ENCODE results near the gene NHLRC2.

The NHLRC2 gene

GRCh38 chr10:113908236-113908635 is 53.8 kb downstream of the NHLRC2 start:
- DNase-seq (ENCODE audit: extremely low read depth in 1 of 2, low read depth in 1 of 2), result no peak

- DNase-seq (ENCODE audit: extremely low read depth in 1 of 2, low read depth in 1 of 2), result no peak
Observed at GRCh38 chr10:113911113-113911512, 56.7 kb downstream of the NHLRC2 start.

GRCh38 chr10:113911839-113912238 is 57.4 kb downstream of the NHLRC2 start:
- DNase-seq (ENCODE audit: extremely low read depth in 1 of 2, low read depth in 1 of 2), result no peak

GRCh38 chr10:113912582-113912981 is 58.1 kb downstream of the NHLRC2 start:
- no peak for DNase-seq (ENCODE audit: extremely low read depth in 1 of 2, low read depth in 1 of 2)

GRCh38 chr10:113914956-113915355 is 60.5 kb downstream of the NHLRC2 start:
- no peak for DNase-seq (ENCODE audit: extremely low read depth in 1 of 2, low read depth in 1 of 2)

- DNase-seq (ENCODE audit: extremely low read depth in 1 of 2, low read depth in 1 of 2), result no peak
Observed at GRCh38 chr10:113915540-113915939, 61.1 kb downstream of the NHLRC2 start.

GRCh38 chr10:113916053-113916452 is 61.6 kb downstream of the NHLRC2 start:
- DNase-seq (ENCODE audit: extremely low read depth in 1 of 2, low read depth in 1 of 2), result no peak

GRCh38 chr10:113917636-113918035 is 63.2 kb downstream of the NHLRC2 start:
- no peak for DNase-seq (ENCODE audit: extremely low read depth in 1 of 2, low read depth in 1 of 2)

- DNase-seq (ENCODE audit: extremely low read depth in 1 of 2, low read depth in 1 of 2), result no peak
Observed at GRCh38 chr10:113920114-113920513, 65.7 kb downstream of the NHLRC2 start.

GRCh38 chr10:113920875-113921274 is 66.4 kb downstream of the NHLRC2 start:
- DNase-seq (ENCODE audit: extremely low read depth in 1 of 2, low read depth in 1 of 2), result no peak

GRCh38 chr10:113921561-113922370 is 67.3 kb downstream of the NHLRC2 start:
- DNase-seq (ENCODE audit: extremely low read depth in 1 of 2, low read depth in 1 of 2), result no peak

GRCh38 chr10:113922787-113923570 is 68.5 kb downstream of the NHLRC2 start:
- no peak for DNase-seq (ENCODE audit: extremely low read depth in 1 of 2, low read depth in 1 of 2)

GRCh38 chr10:113924186-113924585 is 69.7 kb downstream of the NHLRC2 start:
- no peak for DNase-seq (ENCODE audit: extremely low read depth in 1 of 2, low read depth in 1 of 2)

- DNase-seq (ENCODE audit: extremely low read depth in 1 of 2, low read depth in 1 of 2), result no peak
Observed at GRCh38 chr10:113924664-113925063, 70.2 kb downstream of the NHLRC2 start.

- no peak for DNase-seq (ENCODE audit: extremely low read depth in 1 of 2, low read depth in 1 of 2)
Observed at GRCh38 chr10:113927440-113927839, 73.0 kb downstream of the NHLRC2 start.

- DNase-seq (ENCODE audit: extremely low read depth in 1 of 2, low read depth in 1 of 2), result no peak
Observed at GRCh38 chr10:113928830-113929229, 74.4 kb downstream of the NHLRC2 start.

- no peak for DNase-seq (ENCODE audit: extremely low read depth in 1 of 2, low read depth in 1 of 2)
Observed at GRCh38 chr10:113929522-113929921, 75.1 kb downstream of the NHLRC2 start.

GRCh38 chr10:113930482-113931057 is 76.1 kb downstream of the NHLRC2 start:
- no peak for DNase-seq (ENCODE audit: extremely low read depth in 1 of 2, low read depth in 1 of 2)

GRCh38 chr10:113932854-113933253 is 78.4 kb downstream of the NHLRC2 start:
- DNase-seq (ENCODE audit: extremely low read depth in 1 of 2, low read depth in 1 of 2), result no peak

- DNase-seq (ENCODE audit: extremely low read depth in 1 of 2, low read depth in 1 of 2), result no peak
Observed at GRCh38 chr10:113933894-113934532, 79.6 kb downstream of the NHLRC2 start.

- no peak for DNase-seq (ENCODE audit: extremely low read depth in 1 of 2, low read depth in 1 of 2)
Observed at GRCh38 chr10:113937258-113937657, 82.8 kb downstream of the NHLRC2 start.

Data from stimulated activated CD8-positive, alpha-beta memory T cell treated with anti-CD3 and anti-CD28 coated beads, Interleukin-7, amount 100 ng/mL, for 48 hours (primary cell).